GM13977 (cell line): Measurements from ENCODE around the gene CFAP58.

Experiments used
- DNase-seq: peaks from one replicate; pipeline ENCODE4 v3.0.0; 2012; ENCODE audit warnings: low spot score
- CTCF ChIP-seq: IDR thresholded peaks from 2 replicates; pipeline ENCODE4 v1.5.1; 2012; ENCODE audit warnings: mild to moderate bottlenecking, control low read depth; ENCODE audit not compliant: insufficient read depth; ENCODE audit errors: extremely low read depth, missing control alignments
- in situ Hi-C: fragments of 300-500 bp; cut with MboI; formaldehyde crosslinking; loops from one replicate; pipeline ENCODE4 v1.12.0; 2022; ENCODE audit warnings: low sequenced_read_pairs, low pct_unique_long_range_greater_than_20kb, mixed read lengths, inconsistent platforms; ENCODE audit not compliant: unreplicated experiment

The CFAP58 gene

GRCh38 chr10:104501449-104501848, 147.8 kb downstream of the CFAP58 start:
- in situ Hi-C loops: no loop called here
- no peak for DNase-seq
- no peak for TF ChIP-seq CTCF

GRCh38 chr10:104501864-104502579, 148.4 kb downstream of the CFAP58 start:
- in situ Hi-C loops: no loop called here
- no peak for DNase-seq
- TF ChIP-seq CTCF: no peak

- no peak for DNase-seq
- no peak for TF ChIP-seq CTCF
- in situ Hi-C loops: no loop called here
Observed at GRCh38 chr10:104502907-104503306, 149.3 kb downstream of the CFAP58 start.
